ENCODE results near the gene NETO2. TPM values are rescaled to one million over a fixed set of nuclear protein-coding genes. Genes with fewer than 3 reads are reported as not detected.

NETO2 gene
- total and polyA plus RNA-seq, 4 donors: 0.20 to 1.6 (median 0.37) TPM

DNA sequence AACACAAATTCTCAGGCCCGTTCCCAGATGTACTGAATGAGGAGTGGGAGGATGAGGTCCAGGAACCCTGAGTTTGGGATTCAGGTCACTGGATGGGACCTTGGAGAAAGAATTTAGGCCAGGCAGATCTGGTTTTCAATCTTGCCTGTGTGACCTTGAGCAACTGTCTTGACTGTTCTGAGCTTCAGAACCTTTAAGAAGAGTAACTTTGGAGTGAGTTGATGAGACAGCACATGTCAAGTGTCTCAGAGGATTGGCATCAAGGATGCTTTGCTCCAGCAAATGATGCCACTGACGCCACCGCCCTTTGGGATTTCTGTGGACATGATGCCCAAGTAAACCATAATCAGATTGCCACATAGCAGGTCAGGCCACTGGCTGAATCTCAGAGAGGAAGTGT, 114.0 kb downstream of the NETO2 start:
- WGBS: 92% methylated on average over 3 of the region's 3 CpGs
- DNase-seq (ENCODE audit: low spot score): no peak
- no peak overlapping the region for H3K27ac ChIP-seq (ENCODE audit: low read depth in 1 of 2, low read length in 2 of 2)
- H3K27me3 ChIP-seq (ENCODE audit: control insufficient read depth in 4 of 4, insufficient read depth in 4 of 4, low read length in 3 of 4): no peaks in the 10 kb centered on the region
- H3K9ac ChIP-seq (ENCODE audit: low read depth in 1 of 2, low read length in 2 of 2): no peak overlapping the region
- no peak for TF ChIP-seq EGR1 (IDR thresholded peaks at IDR 0.05; ENCODE audit: low read depth in 2 of 2)
- no peak for TF ChIP-seq GABPA (IDR thresholded peaks at IDR 0.05 in 1 of 2, conservative IDR thresholded peaks at IDR 0.05 in 1 of 2)
- no peak for TF ChIP-seq SP1 (IDR thresholded peaks at IDR 0.05)
- TF ChIP-seq, protein P1, sequence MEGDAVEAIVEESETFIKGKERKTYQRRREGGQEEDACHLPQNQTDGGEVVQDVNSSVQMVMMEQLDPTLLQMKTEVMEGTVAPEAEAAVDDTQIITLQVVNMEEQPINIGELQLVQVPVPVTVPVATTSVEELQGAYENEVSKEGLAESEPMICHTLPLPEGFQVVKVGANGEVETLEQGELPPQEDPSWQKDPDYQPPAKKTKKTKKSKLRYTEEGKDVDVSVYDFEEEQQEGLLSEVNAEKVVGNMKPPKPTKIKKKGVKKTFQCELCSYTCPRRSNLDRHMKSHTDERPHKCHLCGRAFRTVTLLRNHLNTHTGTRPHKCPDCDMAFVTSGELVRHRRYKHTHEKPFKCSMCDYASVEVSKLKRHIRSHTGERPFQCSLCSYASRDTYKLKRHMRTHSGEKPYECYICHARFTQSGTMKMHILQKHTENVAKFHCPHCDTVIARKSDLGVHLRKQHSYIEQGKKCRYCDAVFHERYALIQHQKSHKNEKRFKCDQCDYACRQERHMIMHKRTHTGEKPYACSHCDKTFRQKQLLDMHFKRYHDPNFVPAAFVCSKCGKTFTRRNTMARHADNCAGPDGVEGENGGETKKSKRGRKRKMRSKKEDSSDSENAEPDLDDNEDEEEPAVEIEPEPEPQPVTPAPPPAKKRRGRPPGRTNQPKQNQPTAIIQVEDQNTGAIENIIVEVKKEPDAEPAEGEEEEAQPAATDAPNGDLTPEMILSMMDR (IDR thresholded peaks at IDR 0.05; ENCODE audit: low read depth, low read length, missing input control): no peak
- TF ChIP-seq, protein P2, sequence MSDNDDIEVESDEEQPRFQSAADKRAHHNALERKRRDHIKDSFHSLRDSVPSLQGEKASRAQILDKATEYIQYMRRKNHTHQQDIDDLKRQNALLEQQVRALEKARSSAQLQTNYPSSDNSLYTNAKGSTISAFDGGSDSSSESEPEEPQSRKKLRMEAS (IDR thresholded peaks at IDR 0.05): no peak
- no peak for TF ChIP-seq HNF4G (IDR thresholded peaks at IDR 0.05)
- no peak for TF ChIP-seq JUND (IDR thresholded peaks at IDR 0.05)
- no peak for TF ChIP-seq RAD21 (IDR thresholded peaks at IDR 0.05)
- no peak for TF ChIP-seq FOXA1 (IDR thresholded peaks at IDR 0.05)
- TF ChIP-seq, protein P3, sequence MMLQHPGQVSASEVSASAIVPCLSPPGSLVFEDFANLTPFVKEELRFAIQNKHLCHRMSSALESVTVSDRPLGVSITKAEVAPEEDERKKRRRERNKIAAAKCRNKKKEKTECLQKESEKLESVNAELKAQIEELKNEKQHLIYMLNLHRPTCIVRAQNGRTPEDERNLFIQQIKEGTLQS (IDR thresholded peaks at IDR 0.05): no peak
- TF ChIP-seq NR2F2 (IDR thresholded peaks at IDR 0.05): no peak
- no peak for TF ChIP-seq YY1 (IDR thresholded peaks at IDR 0.05)
- no peak for TF ChIP-seq TAF1 (conservative IDR thresholded peaks at IDR 0.05)
- H3K4me3 ChIP-seq (ENCODE audit: low read depth in 1 of 3, low read length in 3 of 3): no peak overlapping the region
- H3K4me1 ChIP-seq (ENCODE audit: control insufficient read depth in 4 of 4, insufficient read depth in 4 of 4, low read length in 3 of 4): no peaks in the 10 kb centered on the region
- H3K9me3 ChIP-seq (ENCODE audit: control insufficient read depth in 4 of 4, low read length in 3 of 4): no peaks in the 10 kb centered on the region
- no peaks in the 10 kb centered on the region for H3K36me3 ChIP-seq (ENCODE audit: control insufficient read depth in 4 of 4, insufficient read depth in 3 of 4, low read depth in 1 of 4, low read length in 3 of 4)

DNA sequence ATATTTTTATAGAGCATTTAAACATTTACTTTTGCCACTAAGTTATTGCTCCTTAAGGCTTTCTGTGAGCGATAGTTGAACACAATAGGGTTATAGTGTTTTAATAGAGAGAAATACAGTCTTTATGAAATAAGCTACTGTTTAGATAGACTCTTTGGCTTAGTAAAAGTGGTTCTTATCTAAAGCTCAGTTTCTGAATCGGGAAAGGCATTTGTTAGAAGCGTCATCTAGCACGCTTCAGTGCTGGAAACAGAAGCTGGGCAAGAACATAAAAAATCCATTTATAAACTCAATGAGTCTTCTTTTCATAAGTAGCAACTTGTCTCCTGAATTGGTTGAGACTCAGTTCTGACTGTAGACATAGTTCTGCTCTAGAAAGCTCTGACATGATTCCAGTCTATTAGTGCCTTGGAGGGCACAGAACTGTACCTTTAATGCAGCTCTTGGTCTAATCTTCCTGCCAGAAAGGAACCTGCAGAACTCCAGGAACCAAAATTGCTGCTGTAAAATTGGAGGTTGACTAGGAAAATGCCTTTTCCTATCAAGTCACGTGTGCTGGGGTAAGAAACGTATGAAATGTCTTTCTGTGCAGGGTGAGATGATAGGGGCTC, 114.9 kb downstream of the NETO2 start:
- Histone ChIP-seq H3K4me3 (ENCODE audit: low read depth in 1 of 3, low read length in 3 of 3) (no peak overlapping the region), H3K27ac (ENCODE audit: low read depth in 1 of 2, low read length in 2 of 2) (no peak overlapping the region), H3K27me3 (ENCODE audit: control insufficient read depth in 4 of 4, insufficient read depth in 4 of 4, low read length in 3 of 4) (no peaks in the 10 kb centered on the region), H3K36me3 (ENCODE audit: control insufficient read depth in 4 of 4, insufficient read depth in 3 of 4, low read depth in 1 of 4, low read length in 3 of 4) (no peaks in the 10 kb centered on the region), H3K9ac (ENCODE audit: low read depth in 1 of 2, low read length in 2 of 2) (no peak overlapping the region), H3K4me1 (ENCODE audit: control insufficient read depth in 4 of 4, insufficient read depth in 4 of 4, low read length in 3 of 4) (no peaks in the 10 kb centered on the region), H3K9me3 (ENCODE audit: control insufficient read depth in 4 of 4, low read length in 3 of 4) (no peaks in the 10 kb centered on the region)
- 81% methylated on average over 6 of the region's 6 CpGs for WGBS
- no peak for DNase-seq (ENCODE audit: low spot score)
- TF ChIP-seq HNF4G (IDR thresholded peaks at IDR 0.05): no peak
- TF ChIP-seq RXRA (IDR thresholded peaks at IDR 0.05): no peak
- TF ChIP-seq, protein P4, sequence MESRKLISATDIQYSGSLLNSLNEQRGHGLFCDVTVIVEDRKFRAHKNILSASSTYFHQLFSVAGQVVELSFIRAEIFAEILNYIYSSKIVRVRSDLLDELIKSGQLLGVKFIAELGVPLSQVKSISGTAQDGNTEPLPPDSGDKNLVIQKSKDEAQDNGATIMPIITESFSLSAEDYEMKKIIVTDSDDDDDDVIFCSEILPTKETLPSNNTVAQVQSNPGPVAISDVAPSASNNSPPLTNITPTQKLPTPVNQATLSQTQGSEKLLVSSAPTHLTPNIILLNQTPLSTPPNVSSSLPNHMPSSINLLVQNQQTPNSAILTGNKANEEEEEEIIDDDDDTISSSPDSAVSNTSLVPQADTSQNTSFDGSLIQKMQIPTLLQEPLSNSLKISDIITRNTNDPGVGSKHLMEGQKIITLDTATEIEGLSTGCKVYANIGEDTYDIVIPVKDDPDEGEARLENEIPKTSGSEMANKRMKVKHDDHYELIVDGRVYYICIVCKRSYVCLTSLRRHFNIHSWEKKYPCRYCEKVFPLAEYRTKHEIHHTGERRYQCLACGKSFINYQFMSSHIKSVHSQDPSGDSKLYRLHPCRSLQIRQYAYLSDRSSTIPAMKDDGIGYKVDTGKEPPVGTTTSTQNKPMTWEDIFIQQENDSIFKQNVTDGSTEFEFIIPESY (IDR thresholded peaks at IDR 0.05): no peak
- TF ChIP-seq NR2F2 (IDR thresholded peaks at IDR 0.05): no peak
- no peak for TF ChIP-seq GABPA (IDR thresholded peaks at IDR 0.05 in 1 of 2, conservative IDR thresholded peaks at IDR 0.05 in 1 of 2)
- no peak for TF ChIP-seq HNF4A (conservative IDR thresholded peaks at IDR 0.05)
- TF ChIP-seq, protein P1 (IDR thresholded peaks at IDR 0.05; ENCODE audit: low read depth, low read length, missing input control): no peak
- TF ChIP-seq, protein P5, sequence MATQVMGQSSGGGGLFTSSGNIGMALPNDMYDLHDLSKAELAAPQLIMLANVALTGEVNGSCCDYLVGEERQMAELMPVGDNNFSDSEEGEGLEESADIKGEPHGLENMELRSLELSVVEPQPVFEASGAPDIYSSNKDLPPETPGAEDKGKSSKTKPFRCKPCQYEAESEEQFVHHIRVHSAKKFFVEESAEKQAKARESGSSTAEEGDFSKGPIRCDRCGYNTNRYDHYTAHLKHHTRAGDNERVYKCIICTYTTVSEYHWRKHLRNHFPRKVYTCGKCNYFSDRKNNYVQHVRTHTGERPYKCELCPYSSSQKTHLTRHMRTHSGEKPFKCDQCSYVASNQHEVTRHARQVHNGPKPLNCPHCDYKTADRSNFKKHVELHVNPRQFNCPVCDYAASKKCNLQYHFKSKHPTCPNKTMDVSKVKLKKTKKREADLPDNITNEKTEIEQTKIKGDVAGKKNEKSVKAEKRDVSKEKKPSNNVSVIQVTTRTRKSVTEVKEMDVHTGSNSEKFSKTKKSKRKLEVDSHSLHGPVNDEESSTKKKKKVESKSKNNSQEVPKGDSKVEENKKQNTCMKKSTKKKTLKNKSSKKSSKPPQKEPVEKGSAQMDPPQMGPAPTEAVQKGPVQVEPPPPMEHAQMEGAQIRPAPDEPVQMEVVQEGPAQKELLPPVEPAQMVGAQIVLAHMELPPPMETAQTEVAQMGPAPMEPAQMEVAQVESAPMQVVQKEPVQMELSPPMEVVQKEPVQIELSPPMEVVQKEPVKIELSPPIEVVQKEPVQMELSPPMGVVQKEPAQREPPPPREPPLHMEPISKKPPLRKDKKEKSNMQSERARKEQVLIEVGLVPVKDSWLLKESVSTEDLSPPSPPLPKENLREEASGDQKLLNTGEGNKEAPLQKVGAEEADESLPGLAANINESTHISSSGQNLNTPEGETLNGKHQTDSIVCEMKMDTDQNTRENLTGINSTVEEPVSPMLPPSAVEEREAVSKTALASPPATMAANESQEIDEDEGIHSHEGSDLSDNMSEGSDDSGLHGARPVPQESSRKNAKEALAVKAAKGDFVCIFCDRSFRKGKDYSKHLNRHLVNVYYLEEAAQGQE (IDR thresholded peaks at IDR 0.05): no peak
- no peak for TF ChIP-seq SP1 (IDR thresholded peaks at IDR 0.05)
- TF ChIP-seq EGR1 (IDR thresholded peaks at IDR 0.05; ENCODE audit: low read depth in 2 of 2): no peak
- no peak for TF ChIP-seq YY1 (IDR thresholded peaks at IDR 0.05)
- TF ChIP-seq JUND (IDR thresholded peaks at IDR 0.05): no peak
- TF ChIP-seq, protein P2 (IDR thresholded peaks at IDR 0.05): no peak
- TF ChIP-seq FOXA2 (IDR thresholded peaks at IDR 0.05): no peak
